Measurements from ENCODE around the gene ZNF816.
"Not testable (repeated sequence)": the region's sequence is repeated elsewhere in the genome, so short reads cannot be mapped to it uniquely, and the experiment has no call there.

ZNF816 gene

DNA sequence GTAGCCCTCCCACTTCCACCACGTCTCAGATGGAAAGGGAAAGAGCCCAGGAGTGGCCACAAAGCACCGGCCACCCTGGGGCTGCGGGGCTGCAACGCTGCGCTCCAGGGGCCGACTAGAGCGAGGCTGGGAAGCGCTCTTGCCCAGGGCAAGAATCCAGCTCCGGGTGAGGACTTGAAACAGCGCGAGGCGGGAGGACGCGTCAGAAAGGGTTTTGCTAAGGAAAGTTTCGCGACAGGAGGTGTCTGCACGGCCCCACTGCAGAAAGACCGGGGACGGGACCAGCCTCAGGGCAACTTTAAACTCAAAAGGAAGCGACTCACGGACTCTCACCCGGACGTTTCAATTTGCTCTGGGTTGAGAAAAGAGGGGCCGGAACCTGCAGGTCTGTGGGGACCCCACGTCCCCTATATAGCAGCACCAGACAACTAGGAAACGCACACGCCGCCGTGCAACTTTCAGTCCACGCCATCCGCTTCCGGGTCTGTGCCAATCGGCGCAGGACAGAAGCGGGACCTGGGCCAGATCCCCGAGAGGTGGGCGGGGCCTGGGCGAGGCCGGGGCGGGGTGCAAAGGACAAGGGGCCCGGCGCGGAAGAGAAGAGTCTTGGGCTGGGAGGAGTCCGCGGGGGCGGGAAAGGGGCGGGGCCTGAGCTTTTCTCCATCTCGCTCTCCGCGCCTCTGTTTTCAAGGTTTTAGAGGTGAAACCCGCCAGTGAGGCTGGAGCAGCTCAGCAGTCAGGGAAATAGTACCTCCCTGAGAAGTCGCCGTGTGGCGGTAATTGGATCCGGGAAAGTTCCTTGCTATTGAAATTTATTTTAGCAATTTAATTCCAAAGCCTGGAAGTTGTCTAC lies at the start of gene ZNF816:
ZNF816 (minus strand) TSS at position 488 of the 853 bp plus-strand sequence. CDS start 6,792 bp downstream, outside the sequence.
- DNase-seq, result peak; percentile 98

- no peak for DNase-seq
Observed at GRCh38 chr19:53012006-53012405, 49.3 kb upstream of the ZNF816 start.

DNA sequence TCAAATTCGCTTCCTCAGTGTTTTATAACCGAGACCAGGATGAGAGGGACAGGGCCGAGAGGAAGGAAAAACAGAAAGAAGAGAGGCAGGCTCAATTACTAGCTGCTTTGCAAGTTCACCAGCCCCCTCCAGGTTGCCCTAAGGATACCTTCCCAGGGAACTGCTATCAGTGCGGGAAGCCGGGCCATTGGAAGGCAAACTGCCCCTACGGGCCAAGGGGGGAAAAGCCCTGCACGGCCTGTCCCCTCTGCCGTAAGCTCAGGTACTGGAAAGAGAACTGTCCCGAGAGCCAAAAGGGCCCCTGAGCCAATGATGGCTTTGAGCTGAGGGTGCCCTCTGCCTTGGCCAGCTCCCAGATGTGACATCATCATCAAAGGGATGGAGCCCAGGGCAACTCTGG lies 47.8 kb upstream of the ZNF816 start:
- no peak for DNase-seq

DNA sequence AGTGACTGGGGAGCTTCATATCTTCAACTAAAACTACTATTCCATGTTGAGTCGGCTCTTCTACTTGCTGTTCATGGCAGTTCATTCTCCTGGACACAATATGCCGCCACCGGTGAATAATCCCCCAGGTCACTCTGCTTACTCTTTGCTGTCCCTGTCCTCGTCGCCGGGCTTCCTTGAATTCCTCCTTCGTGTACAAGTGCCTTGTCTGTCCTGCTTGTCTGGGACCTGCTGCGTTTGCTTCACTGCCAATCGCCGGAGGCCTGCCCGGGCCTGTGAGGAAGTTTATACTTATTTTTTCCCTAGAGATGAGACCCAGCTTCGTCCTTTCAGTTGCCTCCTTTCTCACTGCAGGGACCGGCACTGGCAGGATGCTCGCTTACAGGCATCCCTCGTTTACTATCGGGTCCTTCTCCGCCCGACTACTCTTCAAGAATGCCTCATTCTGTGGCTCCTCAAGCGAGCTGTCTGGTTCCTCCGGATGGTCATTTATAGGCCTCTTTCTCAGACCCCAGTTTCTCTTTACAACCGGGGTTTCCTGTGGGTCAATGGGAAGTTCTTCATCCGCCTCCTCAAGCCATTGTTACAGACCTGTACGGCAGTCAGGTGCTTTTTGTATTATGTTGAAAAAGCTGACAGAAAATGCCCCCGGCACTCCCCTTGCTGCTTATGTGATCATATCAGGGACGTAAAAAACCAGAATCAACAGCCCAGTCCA lies 45.5 kb upstream of the ZNF816 start:
- no peak for DNase-seq

DNA sequence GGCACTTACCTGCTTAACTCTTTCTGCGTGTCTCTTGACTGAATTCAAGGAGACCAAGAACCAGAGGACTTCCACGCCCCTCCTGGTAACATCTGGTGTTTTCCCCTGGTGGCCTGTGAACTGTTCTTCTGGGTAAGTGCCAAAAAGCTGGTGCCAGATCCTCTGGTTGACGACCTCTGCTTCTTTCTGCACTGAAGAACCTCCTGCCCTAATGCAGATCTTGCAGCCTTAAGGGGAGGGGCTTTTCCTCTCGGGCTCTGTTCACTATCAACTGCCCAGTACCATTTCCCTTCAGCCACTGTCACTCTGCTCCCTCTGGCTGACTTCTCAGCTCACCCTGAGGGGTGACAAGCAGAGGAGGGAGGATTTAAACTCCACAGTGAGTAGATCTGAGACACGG lies 44.9 kb upstream of the ZNF816 start:
- DNase-seq, result no peak

DNA sequence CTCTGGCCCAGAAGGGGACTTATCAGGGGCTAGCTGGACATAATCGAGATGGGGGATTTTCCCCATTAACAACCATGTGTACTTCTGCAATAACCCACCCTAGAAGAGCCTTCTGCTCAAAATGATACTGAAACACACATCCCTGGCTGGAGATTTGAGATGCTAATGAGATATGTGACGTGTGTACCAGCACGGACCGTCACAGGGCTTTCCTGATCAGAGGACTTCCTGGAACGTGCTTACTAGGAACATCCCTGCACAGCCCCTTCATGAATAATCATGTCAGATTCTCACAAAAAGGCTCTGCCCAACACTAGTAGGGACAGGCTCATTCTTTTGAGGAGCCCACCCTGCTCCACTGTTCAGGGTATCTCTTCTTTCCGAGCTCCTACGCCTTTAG lies 44.5 kb upstream of the ZNF816 start:
- no peak for DNase-seq

DNA sequence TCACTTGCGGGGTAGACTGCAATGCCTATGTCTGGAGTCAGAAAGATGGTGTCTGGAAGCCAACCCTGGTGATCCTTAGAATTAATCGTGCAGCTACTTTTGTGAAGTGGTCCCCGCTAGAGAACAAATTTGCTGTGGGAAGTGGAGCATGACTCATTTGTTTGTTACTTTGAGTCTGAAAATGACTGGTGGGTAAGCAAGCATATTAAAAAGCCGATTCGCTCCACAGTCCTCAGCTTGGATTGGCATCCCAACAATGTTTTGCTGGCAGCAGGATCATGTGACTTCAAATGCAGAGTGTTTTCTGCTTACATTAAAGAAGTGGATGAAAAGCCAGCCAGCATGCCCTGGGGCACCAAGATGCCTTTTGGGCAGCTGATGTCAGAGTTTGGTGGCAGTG lies 41.6 kb upstream of the ZNF816 start:
- no peak for DNase-seq

- DNase-seq, result no peak
Observed at GRCh38 chr19:53002479-53002878, 39.8 kb upstream of the ZNF816 start.

- DNase-seq, result no peak
Observed at GRCh38 chr19:52997975-52998374, 35.3 kb upstream of the ZNF816 start.

GRCh38 chr19:52995711-52996110 lies 33.0 kb upstream of the ZNF816 start:
- DNase-seq, result no peak

- no peak for DNase-seq
Observed at GRCh38 chr19:52993342-52994178, 30.9 kb upstream of the ZNF816 start.

- no peak for DNase-seq
Observed at GRCh38 chr19:52992109-52993004, 29.7 kb upstream of the ZNF816 start.

DNA sequence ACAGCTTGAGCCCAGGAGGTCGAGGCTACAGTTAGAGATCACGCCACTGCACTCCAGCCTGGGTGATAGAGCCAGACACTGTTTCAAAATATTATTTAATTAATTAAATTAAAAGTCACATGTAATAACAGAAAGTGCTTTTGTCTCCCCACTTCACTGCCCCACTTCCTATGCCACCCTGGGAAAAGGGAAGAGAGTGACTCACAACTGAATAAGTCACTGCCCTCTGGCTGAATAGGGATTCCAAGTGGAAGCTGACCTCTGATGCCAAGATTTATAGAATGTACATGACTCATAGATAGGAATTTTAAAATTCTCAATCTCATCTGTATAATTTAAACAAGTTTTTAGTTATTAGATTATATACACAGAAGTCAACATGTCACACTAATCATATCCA lies 28.8 kb upstream of the ZNF816 start:
- DNase-seq, result no peak

DNA sequence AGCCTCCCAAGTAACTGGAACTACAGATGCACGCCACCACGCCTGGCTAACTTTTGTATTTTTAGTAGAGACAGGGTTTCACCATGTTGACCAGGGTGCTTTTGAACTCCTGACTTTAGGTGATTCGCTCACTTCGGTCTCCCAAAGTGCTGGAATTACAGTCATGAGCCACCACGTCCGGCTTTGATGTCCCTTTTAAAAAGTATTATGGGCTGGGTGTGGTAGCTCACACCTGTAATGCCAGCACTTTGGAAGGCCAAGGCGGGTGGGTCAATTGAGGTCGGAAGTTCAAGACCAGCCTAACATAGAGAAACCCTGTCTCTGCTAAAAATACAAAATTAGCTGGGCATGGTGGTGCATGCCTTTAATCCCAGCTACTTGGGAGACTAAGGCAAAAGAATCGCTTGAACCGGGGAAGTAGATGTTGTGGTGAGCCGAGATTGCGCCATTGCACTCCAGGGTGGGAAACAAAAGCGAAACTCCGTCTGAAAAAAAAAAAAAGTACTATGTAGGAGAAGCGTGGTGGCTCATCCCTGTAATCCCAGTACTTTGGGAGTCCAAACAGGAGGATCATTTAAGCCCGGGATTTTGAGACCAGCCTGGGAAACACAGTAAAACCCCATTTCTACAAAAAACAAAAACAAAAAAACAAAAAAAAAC lies 28.2 kb upstream of the ZNF816 start:
- no peak for DNase-seq

GRCh38 chr19:52988506-52988905 lies 25.8 kb upstream of the ZNF816 start:
- no peak for DNase-seq

- DNase-seq, result no peak
Observed at GRCh38 chr19:52987221-52987620, 24.5 kb upstream of the ZNF816 start.

DNA sequence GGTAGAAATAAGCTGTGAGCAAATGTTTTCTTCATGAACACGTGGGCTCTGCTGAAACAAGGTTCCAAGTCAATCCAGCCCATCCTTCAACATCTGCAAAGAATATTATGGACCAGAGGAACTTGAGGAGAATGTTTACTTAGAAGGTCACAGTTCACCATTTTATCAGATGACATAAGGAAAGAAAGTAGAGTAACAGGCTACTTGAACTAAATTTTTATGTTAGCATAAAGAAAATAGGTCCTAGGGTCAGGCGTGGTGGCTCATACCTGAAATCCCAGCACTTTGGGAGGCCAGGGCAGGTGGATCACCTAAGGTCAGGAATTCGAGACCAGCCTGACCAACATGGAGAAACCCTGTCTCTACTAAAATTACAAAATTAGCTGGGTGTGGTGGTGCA lies 20.5 kb upstream of the ZNF816 start:
- not testable (repeated sequence) for DNase-seq

DNA sequence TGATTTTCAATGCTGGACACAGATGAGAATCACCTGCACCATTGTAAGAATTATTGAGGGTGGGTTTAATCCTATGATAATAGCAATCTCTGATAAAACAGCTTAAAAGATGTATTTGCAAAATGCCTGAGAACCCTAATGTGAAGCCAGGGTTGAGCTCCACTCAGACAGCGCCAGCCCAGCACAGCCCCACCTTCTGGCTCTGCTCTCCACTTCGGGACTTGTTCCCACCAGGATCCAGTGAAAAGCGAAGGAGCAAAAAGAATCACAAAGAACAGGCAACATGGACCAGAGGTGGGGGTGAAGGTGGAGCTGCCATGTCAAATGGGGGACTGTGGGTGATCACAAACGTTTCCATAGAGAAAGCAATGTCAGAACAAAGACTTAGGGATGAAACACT lies 18.6 kb upstream of the ZNF816 start:
- no peak for DNase-seq

GRCh38 chr19:52967772-52968171 lies 5.1 kb upstream of the ZNF816 start:
- no peak for DNase-seq

- DNase-seq, result peak; percentile 31
Observed at GRCh38 chr19:52963247-52963618, 552 bp upstream of the ZNF816 start.

DNA sequence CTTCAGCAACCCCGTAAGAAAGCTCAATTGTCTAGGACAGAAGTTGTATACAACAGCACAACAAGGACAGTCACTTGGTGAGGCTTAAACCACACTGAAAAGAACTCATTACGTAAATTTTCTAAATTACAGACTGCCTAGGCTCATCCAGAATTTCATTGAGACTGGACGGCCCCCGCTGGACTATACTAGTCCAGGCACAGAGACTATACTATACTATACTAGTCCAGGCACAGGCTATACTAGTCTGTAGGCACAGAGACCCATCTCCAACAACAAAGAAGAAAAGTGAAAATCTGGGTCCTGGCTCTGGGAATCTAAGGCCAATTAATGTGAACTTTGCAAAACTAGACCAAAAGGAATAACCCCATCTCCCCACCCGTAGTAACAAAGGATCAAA lies 700 bp downstream of the ZNF816 start:
- no peak for DNase-seq
